ENCODE measurements around the gene ACAT1.
"Not testable (repeated sequence)": the region's sequence is repeated elsewhere in the genome, so short reads cannot be mapped to it uniquely, and the experiment has no call there.

Gene ACAT1

GRCh38 chr11:108148556-108148955, 27.2 kb downstream of the ACAT1 start:
- DNase-seq: no peak

DNA sequence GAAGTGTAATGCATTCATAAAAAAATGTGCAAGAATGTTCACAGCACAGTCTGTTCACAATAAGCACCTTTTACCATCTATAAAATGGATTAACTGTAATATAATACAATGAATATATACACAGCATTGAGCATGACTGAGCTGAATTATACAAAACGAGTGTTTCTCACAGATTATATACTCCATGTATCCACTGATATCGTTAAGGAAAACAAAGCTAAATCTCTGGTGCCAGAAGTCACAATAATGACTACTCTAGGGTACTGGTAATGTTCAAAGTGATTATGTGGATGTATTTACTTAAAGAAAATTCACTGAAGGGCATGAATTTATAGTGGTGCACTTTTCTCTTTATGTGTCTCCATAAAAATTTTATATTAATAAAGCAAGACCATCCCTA, 33.2 kb downstream of the ACAT1 start:
- DNase-seq: no peak

- DNase-seq: peak; percentile 11
Observed at GRCh38 chr11:108160970-108161566, 39.7 kb downstream of the ACAT1 start.

DNA sequence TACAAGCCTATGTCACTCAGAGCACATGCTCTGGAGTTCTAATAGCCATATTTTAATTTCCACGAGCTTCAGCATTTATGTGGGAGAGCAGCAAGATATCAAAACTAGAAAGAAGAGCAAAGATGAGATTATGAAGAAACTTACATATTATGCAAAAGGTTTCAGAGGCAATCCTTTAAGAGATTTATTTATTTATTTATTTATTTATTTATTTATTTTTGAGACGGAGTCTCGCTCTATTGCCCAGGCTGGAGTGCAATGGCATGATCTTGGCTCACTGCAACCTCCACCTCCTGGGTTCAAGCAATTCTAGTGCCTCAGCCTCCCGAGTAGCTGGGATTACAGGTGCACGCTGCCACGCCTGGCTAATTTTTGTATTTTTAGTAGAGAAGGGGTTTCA, 41.5 kb downstream of the ACAT1 start:
- DNase-seq: not testable (repeated sequence)

GRCh38 chr11:108167624-108168023, 46.3 kb downstream of the ACAT1 start:
- DNase-seq: no peak

DNA sequence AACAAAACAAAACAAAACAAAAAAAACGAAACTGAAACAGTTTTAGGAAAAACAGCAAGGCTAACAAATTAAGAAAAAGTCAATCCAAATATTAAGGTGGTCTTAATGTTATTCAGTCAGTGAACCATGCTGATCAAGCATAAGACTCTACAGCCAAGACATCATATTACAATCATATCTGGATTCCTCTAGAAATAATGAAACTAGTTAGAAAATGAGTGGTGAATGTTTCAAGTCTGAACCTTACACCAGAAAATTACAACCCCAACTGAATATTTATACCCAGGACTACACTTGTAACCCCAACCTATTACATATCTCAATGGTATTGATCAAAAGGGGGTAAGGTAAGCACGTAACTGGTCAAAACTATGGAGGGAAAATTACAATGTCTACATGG, 48.8 kb downstream of the ACAT1 start:
- no peak for DNase-seq

- DNase-seq: no peak
Observed at GRCh38 chr11:108177570-108177969, 56.2 kb downstream of the ACAT1 start.

GRCh38 chr11:108193725-108194124, 72.4 kb downstream of the ACAT1 start:
- no peak for DNase-seq

DNA sequence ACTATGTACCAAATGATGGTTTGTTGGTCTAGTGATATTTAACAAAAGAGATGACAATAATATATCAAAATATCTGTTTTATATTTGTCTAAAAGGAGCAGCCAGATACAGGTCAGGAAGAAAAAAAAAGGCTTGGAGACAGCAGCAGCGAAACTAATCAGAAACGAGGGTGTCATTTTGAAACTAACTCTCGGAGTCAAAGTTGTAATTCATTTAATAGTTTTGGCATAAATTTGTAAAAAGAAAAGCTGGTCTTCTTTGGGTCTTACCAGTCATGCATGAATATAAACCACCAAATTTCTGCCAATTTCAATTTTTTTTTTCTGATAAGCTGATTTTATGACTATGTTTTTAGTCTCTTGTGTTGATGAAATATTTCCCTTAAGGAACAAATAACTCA, 75.5 kb downstream of the ACAT1 start:
- DNase-seq: no peak
